IMR-90 (cell line): ENCODE results near the gene PSMD11. TPM values are rescaled to one million over a fixed set of nuclear protein-coding genes. Genes with fewer than 3 reads are reported as not detected.
A peak's percentile ranks its signal among the peaks of the same experiment; 100 is the strongest.

Experiments
- ATAC-seq: fragments of 200-7000 bp; cut with Tn5 transposase; 2 replicates; pipeline ENCODE4 v1.9.1; 2020; ENCODE audit warnings: low read depth, mild to moderate bottlenecking, moderate library complexity
- Bru-seq: library from RNA; stranded (reverse); fragments of 400-500 nt; gene quantifications from one replicate; lab custom pipeline; 2021; lab: Mats Ljungman, UMichigan
- BruChase-seq, 2 experiments: library from RNA; stranded (reverse); fragments of 400-500 nt; gene quantifications; one replicate each; lab custom pipeline; 2021; lab: Mats Ljungman, UMichigan
- BruUV-seq: library from RNA; stranded (reverse); fragments of 400-500 nt; replicated peaks from 2 replicates; lab custom pipeline; 2021; lab: Mats Ljungman, UMichigan
- CTCF ChIA-PET: fragments of 300-600 bp; formaldehyde crosslinking; extraction: SDS; loops from one replicate; lab custom pipeline; 2021; ENCODE audit warnings: antibody characterized with exemption; lab: Yijun Ruan, JAX
- POLR2A ChIA-PET: fragments of 300-600 bp; sonication (Branson Sonifier 250); formaldehyde crosslinking; loops from one replicate; lab custom pipeline; 2022; ENCODE audit warnings: antibody characterized with exemption; ENCODE audit not compliant: unreplicated experiment; lab: Charles Lee
- DNase-seq: peaks from one replicate; pipeline ENCODE4 v3.0.0; 2013
- H2AFZ ChIP-seq: replicated peaks from 2 replicates; pipeline ENCODE3; 2013; ENCODE audit warnings: low read length, mild to moderate bottlenecking; ENCODE audit not compliant: poor library complexity
- H2AK5ac ChIP-seq: 2 replicates; pipeline ENCODE4 v1.6.1; 2013; ENCODE audit warnings: low read depth, low read length, inconsistent platforms
- H2AK9ac ChIP-seq: replicated peaks from 2 replicates; pipeline ENCODE3; 2013; ENCODE audit warnings: mild to moderate bottlenecking, low read depth, low read length, moderate library complexity; ENCODE audit not compliant: poor library complexity
- H2BK120ac ChIP-seq: 2 replicates; pipeline ENCODE4 v1.6.1; 2013; ENCODE audit warnings: low read depth, low read length, inconsistent platforms
- H2BK15ac ChIP-seq: 3 replicates; pipeline ENCODE4 v1.6.1; 2013; ENCODE audit warnings: low read depth, low read length, inconsistent platforms
- H2BK20ac ChIP-seq: 2 replicates; pipeline ENCODE4 v1.6.1; 2013; ENCODE audit warnings: low read depth, mild to moderate bottlenecking, inconsistent platforms, low read length, moderate library complexity
- H2BK5ac ChIP-seq: 2 replicates; pipeline ENCODE4 v1.6.1; 2013; ENCODE audit warnings: mild to moderate bottlenecking, low read depth, low read length, inconsistent platforms; ENCODE audit not compliant: poor library complexity, severe bottlenecking
- H3K14ac ChIP-seq: replicated peaks from 2 replicates; pipeline ENCODE4 v1.6.1; 2013; ENCODE audit warnings: low read depth, low read length, inconsistent platforms
- H3K18ac ChIP-seq: 2 replicates; pipeline ENCODE4 v1.6.1; 2013; ENCODE audit warnings: low read depth, low read length, control low read depth
- H3K23ac ChIP-seq: 2 replicates; pipeline ENCODE4 v1.6.1; 2013; ENCODE audit warnings: low read depth, low read length, inconsistent platforms
- H3K27ac ChIP-seq: 2 replicates; pipeline ENCODE4 v1.5.1; 2013; ENCODE audit warnings: mild to moderate bottlenecking, control low read depth, low read length; ENCODE audit not compliant: insufficient read depth
- H3K27me3 ChIP-seq: 2 replicates; pipeline ENCODE4 v1.6.1; 2013; ENCODE audit warnings: low read length; ENCODE audit not compliant: control insufficient read depth, insufficient read depth
- H3K36me3 ChIP-seq: 2 replicates; pipeline ENCODE4 v1.6.1; 2013; ENCODE audit warnings: low read length, mixed read lengths; ENCODE audit not compliant: control insufficient read depth, insufficient read depth
- H3K4ac ChIP-seq: 2 replicates; pipeline ENCODE4 v1.6.1; 2013; ENCODE audit warnings: low read depth, low read length, inconsistent platforms
- H3K4me1 ChIP-seq: 2 replicates; pipeline ENCODE4 v1.6.1; 2013; ENCODE audit warnings: low read length, mixed read lengths; ENCODE audit not compliant: control insufficient read depth, insufficient read depth
- H3K4me2 ChIP-seq: 2 replicates; pipeline ENCODE4 v1.6.1; 2013; ENCODE audit warnings: low read depth, mild to moderate bottlenecking, control low read depth, low read length, moderate library complexity
- H3K4me3 ChIP-seq: 2 replicates; pipeline ENCODE4 v1.5.1; 2013; ENCODE audit warnings: low read depth, mild to moderate bottlenecking, control low read depth, low read length, moderate library complexity; ENCODE audit not compliant: insufficient read depth
- H3K56ac ChIP-seq: 2 replicates; pipeline ENCODE4 v1.6.1; 2013; ENCODE audit warnings: low read length, inconsistent platforms; ENCODE audit not compliant: insufficient read depth; ENCODE audit errors: extremely low read depth
- H3K79me1 ChIP-seq, 2 experiments: 2 replicates each; pipeline ENCODE4 v1.6.1; 2013; ENCODE audit warnings: low read length in 2 of 2, inconsistent platforms in 1 of 2, low read depth in 1 of 2
- H3K9ac ChIP-seq: 2 replicates; pipeline ENCODE4 v1.6.1; 2013; ENCODE audit warnings: low read depth, low read length, control low read depth
- H3K9me1 ChIP-seq: 2 replicates; pipeline ENCODE4 v1.6.1; 2013; ENCODE audit warnings: low read length, inconsistent platforms; ENCODE audit not compliant: insufficient read depth
- H3K9me3 ChIP-seq: 2 replicates; pipeline ENCODE4 v1.6.1; 2013; ENCODE audit warnings: low read length; ENCODE audit not compliant: control insufficient read depth, insufficient read depth
- H4K20me1 ChIP-seq: 2 replicates; pipeline ENCODE4 v1.6.1; 2013; ENCODE audit warnings: low read length, inconsistent platforms; ENCODE audit not compliant: insufficient read depth
- H4K5ac ChIP-seq: 2 replicates; pipeline ENCODE4 v1.6.1; 2013; ENCODE audit warnings: mild to moderate bottlenecking, low read depth, low read length, control low read depth
- H4K8ac ChIP-seq, 2 experiments: 2 replicates each; pipeline ENCODE4 v1.6.1; 2013; ENCODE audit warnings: low read depth in 2 of 2, low read length in 2 of 2, control low read depth in 1 of 2, inconsistent platforms in 1 of 2
- H4K91ac ChIP-seq: 2 replicates; pipeline ENCODE4 v1.6.1; 2013; ENCODE audit warnings: low read depth, low read length, inconsistent platforms; ENCODE audit not compliant: insufficient read depth
- BHLHE40 ChIP-seq: fragments of 150-350 bp; IDR thresholded peaks from 2 replicates; pipeline ENCODE4 v1.6.1; 2016; ENCODE audit warnings: mild to moderate bottlenecking, low read depth, low read length
- CTCF ChIP-seq: conservative IDR thresholded peaks from 2 replicates; pipeline ENCODE4 v1.5.1; 2012; ENCODE audit warnings: mild to moderate bottlenecking, low read depth, low read length, improper control_type of control experiment
- FOS ChIP-seq: fragments of 150-350 bp; IDR thresholded peaks from 2 replicates; pipeline ENCODE4 v1.6.1; 2016; ENCODE audit warnings: low read depth, low read length
- MAFK ChIP-seq: IDR thresholded peaks from 2 replicates; pipeline ENCODE4 v1.6.1; 2012; ENCODE audit warnings: low read depth, low read length, improper control_type of control experiment
- MAZ ChIP-seq: IDR thresholded peaks from 2 replicates; pipeline ENCODE4 v1.6.1; 2012; ENCODE audit warnings: low read depth, mild to moderate bottlenecking, low read length, improper control_type of control experiment, moderate library complexity, borderline replicate concordance
- MXI1 ChIP-seq: IDR thresholded peaks from 2 replicates; pipeline ENCODE4 v1.6.1; 2012; ENCODE audit warnings: low read depth, mild to moderate bottlenecking, low read length, moderate library complexity, borderline replicate concordance
- NFE2L2 ChIP-seq: fragments of 150-350 bp; IDR thresholded peaks from 2 replicates; pipeline ENCODE4 v1.6.1; 2016; ENCODE audit warnings: low read depth, mild to moderate bottlenecking, low read length
- POLR2A ChIP-seq: IDR thresholded peaks from 2 replicates; pipeline ENCODE4 v1.6.1; 2012; ENCODE audit warnings: mild to moderate bottlenecking, low read depth, low read length
- RAD21 ChIP-seq: IDR thresholded peaks from 2 replicates; pipeline ENCODE4 v1.6.1; 2012; ENCODE audit warnings: low read length, improper control_type of control experiment
- RCOR1 ChIP-seq: IDR thresholded peaks from 2 replicates; pipeline ENCODE4 v1.6.1; 2012; ENCODE audit warnings: mild to moderate bottlenecking, low read length, improper control_type of control experiment; ENCODE audit not compliant: insufficient replicate concordance
- RFX5 ChIP-seq: IDR thresholded peaks from 2 replicates; pipeline ENCODE4 v1.8.0; 2012; ENCODE audit warnings: low read depth, mild to moderate bottlenecking, low read length, moderate library complexity
- SMC3 ChIP-seq: fragments of 150-350 bp; IDR thresholded peaks from 2 replicates; pipeline ENCODE4 v1.6.1; 2016; ENCODE audit warnings: low read depth, mild to moderate bottlenecking, antibody characterized with exemption, low read length, moderate library complexity
- WGBS, 2 experiments: methylation state at CpG; one replicate each; pipeline versions ENCODE4 v1.1.5 to v1.1.7; 2013; ENCODE audit warnings: missing lambda C conversion rate in 2 of 2; ENCODE audit not compliant: insufficient read length in 1 of 2; ENCODE audit errors: extremely low coverage in 2 of 2; 5-methylcytosine and 5-hydroxymethylcytosine counted together
- dilution Hi-C: fragments of 300-500 bp; cut with HindIII; formaldehyde crosslinking; loops from one replicate; pipeline ENCODE4 v1.14.3; 2018; ENCODE audit warnings: low sequenced_read_pairs; ENCODE audit not compliant: unreplicated experiment
- in situ Hi-C: fragments of 300-500 bp; cut with MboI; formaldehyde crosslinking; loops from 3 replicates; pipeline ENCODE4 v1.14.3; 2019; ENCODE audit warnings: low sequenced_read_pairs, inconsistent platforms, mixed read lengths
- intact Hi-C: fragments of 100-400 bp; cut with micrococcal nuclease; formaldehyde crosslinking; loops from 2 replicates; pipeline ENCODE4 v1.10.0; 2022
- long read RNA-seq: library from polyadenylated mRNA; unstranded; transcript quantifications from one replicate; pipeline ENCODE4 v2.0.0, GENCODE V29; 2021; ENCODE audit not compliant: unreplicated experiment
- polyA plus RNA-seq, 3 experiments: library from polyadenylated mRNA; depleted of rRNA; stranded (reverse); fragments of >200 nt; gene quantifications; 2 replicates each; pipeline ENCODE4 v1.2.3, GENCODE V29; 2012; ENCODE audit warnings: low replicate concordance in 1 of 3
- total RNA-seq: library from RNA; depleted of rRNA; stranded (reverse); fragments of >200 nt; gene quantifications from 2 replicates; pipeline ENCODE4 v1.2.3, GENCODE V29; 2012; rRNA removed

The PSMD11 gene
- total RNA-seq (68.0 and 85.9 TPM in 2 replicates), polyA plus RNA-seq (2012; rRNA removed) (63.4 and 64.7 TPM in 2 replicates), Bru-seq, nascent RNA (percentile 89 among the genes with signal in this experiment), BruChase-seq, experiment 1, labeled RNA remaining after a 6-hour chase (percentile 93 among the genes with signal in this experiment), BruChase-seq, experiment 2, labeled RNA remaining after a 2-hour chase (percentile 91 among the genes with signal in this experiment)
- 27.3 and 44.4 TPM in 2 replicates for polyA plus RNA-seq (2012; cell fraction: cytosol; rRNA removed)
- 22.8 and 69.6 TPM in 2 replicates for polyA plus RNA-seq (2012; cell fraction: nucleus; rRNA removed; ENCODE audit: low replicate concordance)
- long read RNA-seq, full-length matches to known transcripts: 117 of 128 reads
- long read RNA-seq, partial matches to known transcripts: 6 of 128 reads
- long read RNA-seq, other reads (novel, unspliced or antisense): 5 of 128 reads

- DNase-seq (peak; percentile 95), ATAC-seq (peak; percentile 93)
- Histone ChIP-seq H3K9me1 (0 out of 2 replicates have a peak, but pooled peaks cover 3% of the 10 kb centered on the region), H3K4me2 (peak within 1 kb of the TSS; percentile 98), H4K20me1 (peaks cover 22% of the 10 kb centered on the region; the same call in 1 of the 2 replicates), H3K9me3 (no peaks in the 10 kb centered on the region), H2BK15ac (no peak within 1 kb of the TSS), H3K14ac (peak within 1 kb of the TSS; percentile 90), H3K4ac (peak within 1 kb of the TSS; percentile 65), H3K9ac (peak within 1 kb of the TSS; percentile 80), H2AK5ac (0 out of 2 replicates have a peak within 1 kb of the TSS, but pooled peaks have one; percentile 31), H2BK20ac (no peak within 1 kb of the TSS), H3K4me3 (peak within 1 kb of the TSS; percentile 99), H3K27me3 (peaks cover 6% of the 10 kb centered on the region; the same call in 1 of the 2 replicates), H4K91ac (peak within 1 kb of the TSS; percentile 79), H3K4me1 (peaks cover 6% of the 10 kb centered on the region), H3K27ac (peak within 1 kb of the TSS; percentile 89), H3K56ac (peak within 1 kb of the TSS; percentile 90), H2AFZ (peak within 1 kb of the TSS; percentile 92), H3K18ac (no peak within 1 kb of the TSS; the same call in 1 of the 2 replicates), H3K79me1 (peaks cover 16 to 22% of the 10 kb centered on the region in 2 experiments; a peak in 3 of 4 replicates), H2AK9ac (peak within 1 kb of the TSS; percentile 91), H4K5ac (no peak within 1 kb of the TSS), H3K36me3 (peaks cover 7% of the 10 kb centered on the region; the same call in 1 of the 2 replicates), H4K8ac (peak within 1 kb of the TSS in 1 of 2 experiments; percentile 91; a peak in 2 of 4 replicates), H2BK120ac (peak within 1 kb of the TSS; percentile 65; the same call in 1 of the 2 replicates), H2BK5ac (peak within 1 kb of the TSS; percentile 88), H3K23ac (peak within 1 kb of the TSS; percentile 90)
- no TSS peak for BruUV-seq
- POLR2A ChIA-PET: no interaction called here
- dilution Hi-C loops: no loop called here
- WGBS, 2 experiments: 3% methylated on average over 10 of the region's 74 CpGs; no CpG with 5 or more reads in 1 of the 2 experiments
- intact Hi-C loops: loop anchor here (10.0 kb wide), 1 partner anchor 190 kb away; no protein-coding TSS in a partner anchor
- CTCF ChIA-PET: interaction anchor here (0.6 to 1.4 kb wide), 10 partner anchors 9 to 102 kb away, joined by 3 to 11 read pairs (median 3); no protein-coding TSS in a partner anchor
- in situ Hi-C loops: no loop called here
- TF ChIP-seq NFE2L2: peak; percentile 55; the same call in 1 of the 2 replicates
- TF ChIP-seq RAD21: 0 out of 2 replicates have a peak, but pooled peaks have one; percentile 29
- no peak for TF ChIP-seq RCOR1
- TF ChIP-seq MAFK: peak; percentile 42; the same call in 1 of the 2 replicates
- TF ChIP-seq FOS: 0 out of 2 replicates have a peak, but pooled peaks have one; percentile 10
- TF ChIP-seq MAZ: peak; percentile 84
- no peak for TF ChIP-seq RFX5
- TF ChIP-seq BHLHE40: no peak
- TF ChIP-seq MXI1: no peak
- TF ChIP-seq CTCF: peak; percentile 92
- TF ChIP-seq SMC3: peak; percentile 30; the same call in 1 of the 2 replicates
- TF ChIP-seq POLR2A: peak; percentile 56; the same call in 1 of the 2 replicates
These were observed at the start of gene PSMD11 for GRCh38 chr17:32444301-32445073. PSMD11 (plus strand) TSS chr17:32444510; CDS start chr17:32444524, 14 bp downstream.
